DND-41 (cell line): ENCODE measurements around the gene ALDH1A2.

Experiments
- CTCF ChIP-seq: IDR thresholded peaks from 2 replicates; pipeline ENCODE4 v1.5.1; 2012; ENCODE audit warnings: borderline replicate concordance, low read length, moderate library complexity, mild to moderate bottlenecking; ENCODE audit not compliant: poor library complexity, severe bottlenecking; ENCODE audit errors: extremely low read depth
- EZH2 ChIP-seq: IDR thresholded peaks from 3 replicates; pipeline ENCODE4 v1.6.1; 2012; ENCODE audit warnings: borderline replicate concordance, low read depth, mild to moderate bottlenecking, moderate library complexity, low read length, inconsistent platforms; ENCODE audit not compliant: severe bottlenecking

DNA sequence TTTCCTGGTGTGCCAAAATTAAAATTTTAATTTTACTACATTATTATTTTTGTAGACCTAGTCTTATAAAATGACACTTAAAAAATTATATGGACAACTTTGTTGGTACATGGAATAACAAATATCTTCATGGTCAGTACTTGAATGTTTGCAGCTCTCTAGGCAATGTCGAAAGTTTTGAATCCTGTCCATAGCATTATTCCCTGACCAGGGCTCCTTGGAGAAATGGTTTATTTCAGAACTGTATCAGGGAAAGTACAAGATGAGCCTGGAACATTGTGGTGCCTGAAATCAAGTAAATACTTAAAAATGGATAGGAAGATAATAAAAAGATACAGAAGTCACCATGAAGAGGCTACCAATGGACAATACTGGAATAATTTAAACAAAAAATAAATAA lies 47.6 kb downstream of the ALDH1A2 start:
- TF ChIP-seq CTCF (no peak), EZH2 (no peak)
